ENCODE measurements around the gene NAP1L3. TPM values are rescaled to one million over a fixed set of nuclear protein-coding genes. Genes with fewer than 3 reads are reported as not detected.

Gene NAP1L3, protein sequence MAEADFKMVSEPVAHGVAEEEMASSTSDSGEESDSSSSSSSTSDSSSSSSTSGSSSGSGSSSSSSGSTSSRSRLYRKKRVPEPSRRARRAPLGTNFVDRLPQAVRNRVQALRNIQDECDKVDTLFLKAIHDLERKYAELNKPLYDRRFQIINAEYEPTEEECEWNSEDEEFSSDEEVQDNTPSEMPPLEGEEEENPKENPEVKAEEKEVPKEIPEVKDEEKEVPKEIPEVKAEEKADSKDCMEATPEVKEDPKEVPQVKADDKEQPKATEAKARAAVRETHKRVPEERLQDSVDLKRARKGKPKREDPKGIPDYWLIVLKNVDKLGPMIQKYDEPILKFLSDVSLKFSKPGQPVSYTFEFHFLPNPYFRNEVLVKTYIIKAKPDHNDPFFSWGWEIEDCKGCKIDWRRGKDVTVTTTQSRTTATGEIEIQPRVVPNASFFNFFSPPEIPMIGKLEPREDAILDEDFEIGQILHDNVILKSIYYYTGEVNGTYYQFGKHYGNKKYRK
- total RNA-seq (2014; rRNA removed; shearing (Covaris generic)), result 10.3 and 11.4 TPM in 2 replicates

DNA sequence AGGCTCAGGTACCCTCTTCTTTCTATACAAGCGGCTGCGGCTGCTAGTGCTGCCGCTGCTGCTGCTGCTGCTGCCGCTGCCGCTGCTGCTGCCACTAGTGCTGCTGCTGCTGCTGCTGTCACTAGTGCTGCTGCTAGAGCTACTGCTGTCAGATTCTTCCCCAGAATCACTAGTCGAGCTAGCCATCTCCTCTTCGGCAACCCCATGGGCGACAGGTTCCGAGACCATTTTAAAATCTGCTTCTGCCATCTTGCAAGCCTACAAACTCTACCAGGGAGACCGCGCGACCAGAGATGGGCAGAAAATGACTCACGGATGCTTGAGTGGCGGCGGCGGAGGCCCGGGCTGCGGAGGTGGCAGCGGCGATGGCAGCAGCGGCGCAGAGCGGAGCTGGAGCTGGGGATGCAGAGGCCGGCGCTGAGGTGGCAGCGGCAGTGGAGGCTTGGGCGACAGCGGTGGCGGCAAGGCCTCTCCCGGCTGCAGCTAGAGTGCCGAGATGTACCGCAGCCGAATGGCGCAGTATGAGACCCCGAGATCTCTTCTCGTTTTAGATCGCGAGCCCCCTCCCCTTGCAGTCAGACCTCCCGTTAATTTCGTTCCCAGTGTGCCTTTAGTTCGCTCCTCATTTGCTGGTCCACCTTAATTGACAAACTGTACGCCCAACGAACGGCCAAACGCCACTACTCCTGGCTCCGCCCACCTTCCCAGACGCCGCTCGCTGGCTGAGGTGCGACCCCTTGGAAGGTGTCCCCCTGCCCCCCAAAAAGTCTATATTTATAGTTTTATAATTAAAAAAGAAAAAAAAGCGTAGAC, at the start of gene NAP1L3:
Gene NAP1L3 (minus strand): TSS at position 523 of the 813 bp plus-strand sequence. CDS start 274 bp downstream, at position 249.
- peak; percentile 79 for DNase-seq (ENCODE audit: low read depth)

DNA sequence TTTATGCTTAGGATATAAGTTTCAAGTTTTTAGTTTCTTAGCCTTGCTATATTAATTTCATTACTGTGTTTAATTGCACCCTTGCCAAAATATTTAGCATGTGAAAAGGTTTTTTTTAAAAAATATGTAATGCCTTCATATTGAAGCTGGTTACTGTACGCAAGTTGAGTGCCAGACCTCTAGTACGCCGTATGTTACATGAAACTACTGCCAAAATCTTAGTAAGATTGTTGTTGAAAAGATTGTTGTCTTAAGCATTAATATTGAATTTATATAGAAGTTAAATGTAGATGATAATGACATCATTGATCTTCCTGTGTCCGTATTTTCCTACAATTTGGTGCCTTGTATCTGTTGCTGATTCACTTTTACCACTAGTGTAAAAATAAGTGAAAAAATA, 37.7 kb upstream of the NAP1L3 start:
- DNase-seq (ENCODE audit: low read depth), result no peak

DNA sequence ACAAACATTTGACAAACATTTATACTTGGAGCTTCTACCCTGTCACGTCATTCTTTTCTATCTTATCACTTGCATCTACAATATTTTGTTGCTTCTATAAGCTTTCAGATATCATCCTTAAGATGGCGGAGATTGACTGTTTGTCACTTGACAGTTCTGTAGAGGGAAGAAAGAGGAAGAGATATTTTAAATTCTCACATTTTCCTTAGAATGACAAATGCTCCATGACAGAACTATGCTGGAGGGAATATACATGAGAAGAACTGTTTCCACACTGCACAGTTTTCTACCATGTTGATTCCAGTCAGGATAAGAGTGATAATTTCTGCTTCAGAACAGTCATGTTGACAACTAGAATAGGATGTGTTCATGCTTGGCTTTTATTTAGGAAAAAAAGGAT, 30.3 kb upstream of the NAP1L3 start:
- no peak for DNase-seq (ENCODE audit: low read depth)

DNA sequence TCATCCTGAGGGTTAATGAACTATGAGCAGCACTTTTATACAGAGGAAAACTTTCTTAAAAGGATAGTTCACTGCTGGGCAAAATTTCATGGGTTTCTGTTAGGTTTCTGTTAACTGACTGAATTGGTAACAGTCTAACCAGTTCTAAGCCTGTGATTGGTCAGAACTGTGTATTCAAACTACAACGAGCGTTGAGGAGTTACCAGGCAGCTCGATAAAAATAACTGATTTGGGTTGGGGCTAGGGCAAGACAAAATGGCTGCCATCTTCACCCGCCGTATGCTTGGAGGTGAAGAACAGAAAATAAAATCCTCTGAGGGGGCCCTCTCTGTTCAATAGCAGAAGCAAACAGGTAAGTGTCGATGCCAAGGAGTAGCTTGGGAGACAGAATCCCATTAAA, 22.6 kb upstream of the NAP1L3 start:
- peak; percentile 78 for DNase-seq (ENCODE audit: low read depth)

DNA sequence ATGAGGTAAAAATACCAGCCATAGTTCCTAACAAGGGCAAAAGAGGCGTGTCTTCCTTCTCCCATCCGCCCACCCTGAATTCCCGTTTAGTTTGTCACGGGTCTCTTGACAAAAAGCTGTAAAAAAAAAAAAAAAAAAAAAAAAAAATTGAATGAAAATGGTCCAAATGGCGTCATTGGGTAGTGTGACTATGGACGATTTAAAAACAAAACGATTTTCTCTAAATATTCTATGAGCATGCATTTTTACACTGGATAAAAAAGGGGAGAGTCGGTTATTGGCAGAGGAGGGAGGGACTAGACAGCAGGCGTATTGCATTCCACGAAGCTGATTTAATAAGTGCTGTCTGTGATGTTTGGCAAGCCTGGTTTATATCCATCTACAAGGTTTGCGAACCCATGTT, 492 bp upstream of the NAP1L3 start, which contains the start of gene FAM133A:
Gene FAM133A (plus strand): TSS at position 338 of the 403 bp plus-strand sequence. CDS start 35,214 bp downstream, outside the sequence.
- peak; percentile 47 for DNase-seq (ENCODE audit: low read depth)

DNA sequence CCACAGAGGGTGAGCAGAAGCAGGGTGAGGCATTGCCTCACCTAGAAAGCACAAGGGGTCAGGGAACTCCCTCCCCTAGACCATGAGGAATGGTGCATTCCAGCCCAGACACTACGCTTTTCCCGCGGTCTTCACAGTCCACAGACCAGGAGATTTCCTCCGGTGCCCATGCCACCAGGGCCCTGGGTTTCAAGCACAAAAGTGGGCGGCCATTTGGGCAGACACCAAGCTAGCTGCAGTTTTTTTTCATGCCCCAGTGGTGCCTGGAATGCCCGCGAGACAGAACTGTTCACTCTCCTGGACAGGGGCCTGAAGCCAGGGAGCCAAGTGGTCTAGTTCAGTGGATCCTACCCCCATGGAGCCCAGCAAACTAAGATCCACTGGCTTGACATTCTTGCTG, 12.8 kb downstream of the NAP1L3 start:
- no peak for DNase-seq (ENCODE audit: low read depth)

DNA sequence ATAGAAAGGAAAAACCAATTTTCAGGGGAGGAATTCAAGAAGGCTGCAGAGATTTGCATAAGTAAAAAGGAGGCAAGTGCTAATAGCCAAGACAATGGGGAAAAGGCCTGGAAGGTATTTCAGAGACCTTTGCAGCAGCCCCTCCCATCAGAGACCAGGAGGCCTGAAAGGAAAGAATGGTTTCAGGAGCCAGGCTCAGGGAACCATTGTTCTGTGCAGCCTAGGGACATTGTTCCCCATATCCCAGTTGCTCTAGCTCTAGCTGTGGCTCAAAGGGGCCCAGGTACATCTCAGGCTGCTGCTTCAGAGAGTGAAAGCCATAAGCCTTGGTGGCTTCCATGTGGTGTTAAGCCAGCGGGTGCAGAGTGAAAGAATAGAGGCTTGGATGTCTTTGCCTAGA, 24.0 kb downstream of the NAP1L3 start:
- DNase-seq (ENCODE audit: low read depth), result no peak

DNA sequence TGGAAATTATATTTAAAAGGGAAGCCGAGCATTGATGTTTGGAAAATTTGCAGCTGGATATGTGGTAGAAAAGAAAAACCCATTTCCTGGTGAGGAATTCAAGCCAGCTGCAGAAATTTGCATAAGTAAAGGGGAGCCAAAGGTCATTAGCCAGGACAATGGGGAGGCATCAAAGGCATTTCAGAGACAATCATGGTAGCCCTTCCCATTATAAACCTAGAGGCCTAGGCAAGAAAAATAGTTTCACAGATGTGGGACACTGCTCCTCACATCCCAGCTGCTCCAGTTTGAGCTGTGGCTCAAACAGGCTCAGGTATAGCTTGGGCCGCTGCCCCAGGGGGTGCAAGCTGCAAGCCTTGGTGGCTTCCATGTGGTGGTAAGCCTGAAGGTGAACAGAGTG, 35.8 kb downstream of the NAP1L3 start:
- no peak for DNase-seq (ENCODE audit: low read depth)

Other genes with a start within 250 kb of the NAP1L3 start
- 23.7 and 33.6 TPM in 2 replicates for gene FAM133A, start 628 bp upstream of the NAP1L3 start, total RNA-seq (2014; rRNA removed; shearing (Covaris generic))

Data from RPMI7951 (cell line).